ENCODE measurements around the gene SHROOM1.

The SHROOM1 gene

DNA sequence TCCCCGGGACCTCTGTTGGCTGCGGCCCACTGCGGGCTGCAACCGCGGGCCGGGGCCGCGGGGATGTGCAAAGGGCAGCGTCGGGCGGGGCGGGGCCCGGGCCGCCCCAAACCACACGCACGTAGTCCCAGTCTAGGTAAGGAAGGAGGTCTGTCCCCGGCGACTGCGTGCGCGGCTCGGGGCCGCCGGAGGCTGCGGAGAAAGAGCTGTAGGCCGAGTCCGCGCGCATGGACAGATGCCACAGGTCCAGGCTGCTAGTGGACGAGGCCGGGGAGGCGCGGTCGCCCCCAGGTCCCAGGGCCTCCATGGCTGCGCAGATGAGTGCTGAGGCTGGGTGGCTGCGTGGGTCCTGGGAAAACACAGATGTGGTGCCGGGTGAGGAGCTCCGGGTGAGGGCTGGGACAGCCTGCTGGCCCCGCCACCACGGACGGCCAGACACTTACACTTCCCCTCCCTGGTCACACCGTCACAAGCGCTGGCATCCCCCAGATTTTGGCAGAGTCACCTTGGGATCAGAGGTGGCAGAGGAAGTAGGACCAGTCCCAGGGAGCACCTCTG lies 4.5 kb downstream of the SHROOM1 start:
- no peak for DNase-seq (ENCODE audit: low read depth, low spot score)

DNA sequence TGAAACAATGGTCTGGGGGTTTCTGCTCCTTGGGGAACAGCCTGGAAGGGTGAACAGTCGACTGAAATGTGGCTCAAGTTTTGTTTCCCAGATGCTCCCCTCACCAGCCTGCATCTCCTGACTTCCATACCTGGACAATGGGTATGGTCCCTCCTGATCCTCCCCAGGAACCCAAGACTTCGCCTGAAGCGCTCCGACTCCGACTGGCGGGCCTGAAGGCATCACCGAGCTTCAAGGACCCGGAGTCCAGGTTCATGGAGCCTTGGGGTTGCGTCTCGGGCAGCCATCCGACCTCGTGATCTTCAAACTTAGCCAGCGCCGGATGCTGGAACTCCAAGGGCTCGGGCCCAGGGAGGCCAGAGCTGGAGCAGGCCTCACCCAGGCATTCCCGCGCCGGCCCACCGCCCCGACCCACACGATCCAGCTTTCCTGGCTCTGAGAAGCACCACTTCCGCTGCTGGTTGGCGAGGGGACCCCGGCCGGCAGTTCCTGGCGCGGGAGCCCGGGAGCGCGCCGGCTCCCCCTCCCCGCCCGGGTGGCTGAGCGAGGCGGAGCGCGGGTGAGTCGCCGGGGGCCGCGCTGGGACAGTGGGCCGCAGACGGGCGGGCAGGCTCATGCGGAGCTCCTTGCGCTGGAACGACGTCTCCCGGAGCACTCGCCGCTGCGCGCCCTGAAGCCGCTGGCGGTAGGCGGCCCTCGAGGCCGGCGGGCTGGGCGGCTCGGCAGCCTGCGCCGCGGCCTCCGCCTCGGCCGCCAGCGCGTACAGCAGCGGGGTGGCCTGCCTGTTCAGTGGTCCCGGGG lies 5.2 kb downstream of the SHROOM1 start:
- peak; percentile 59 for DNase-seq (ENCODE audit: low read depth, low spot score)

DNA sequence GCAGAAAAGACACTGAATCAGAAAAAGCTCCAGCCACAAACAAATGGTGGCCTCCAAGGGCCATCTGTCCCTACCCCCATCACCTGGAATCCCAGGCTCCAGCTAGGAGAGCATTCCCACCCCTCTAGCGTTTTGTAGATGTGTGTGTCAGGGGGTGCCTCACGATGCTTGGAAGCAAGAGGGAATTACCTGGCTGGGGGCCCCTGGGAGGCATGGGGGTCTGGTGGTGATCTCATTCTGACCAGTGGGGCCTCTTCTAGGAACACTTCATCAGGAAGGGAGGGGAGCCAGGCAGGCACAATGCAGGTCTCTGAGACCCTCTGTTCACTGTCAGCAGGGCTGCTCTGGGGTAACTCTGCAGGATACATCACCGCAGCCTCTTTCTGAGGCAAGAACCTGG lies 6.0 kb downstream of the SHROOM1 start:
- no peak for DNase-seq (ENCODE audit: low read depth, low spot score)

DNA sequence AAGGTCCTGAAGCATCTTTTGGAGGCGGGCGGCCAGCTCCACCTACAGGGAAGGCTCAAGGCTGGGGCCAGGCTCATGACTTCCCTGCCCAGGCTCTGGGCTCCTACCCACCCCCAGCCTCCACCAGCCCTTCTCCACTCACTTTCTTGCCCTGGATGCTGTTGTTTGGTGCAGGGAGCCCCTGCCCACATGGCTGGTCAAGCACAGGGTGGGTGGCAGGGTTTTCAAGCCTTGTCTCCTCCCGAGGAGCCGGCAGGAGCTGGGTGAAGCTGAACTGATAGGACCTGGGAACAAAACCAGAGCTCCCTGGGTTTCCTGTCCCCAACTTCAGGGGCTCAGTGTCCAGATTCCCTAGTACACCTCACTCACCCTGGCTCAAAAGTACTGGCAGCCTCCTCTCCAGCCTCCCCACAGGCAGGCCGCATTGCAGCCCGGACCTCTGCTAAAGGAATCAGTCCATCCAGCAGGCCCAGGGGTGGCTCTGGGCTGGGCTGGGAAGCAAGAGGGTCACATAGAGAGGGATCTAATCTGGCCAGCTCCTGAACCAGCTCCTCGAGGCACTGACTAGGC lies 6.9 kb downstream of the SHROOM1 start:
- no peak for DNase-seq (ENCODE audit: low read depth, low spot score)

DNA sequence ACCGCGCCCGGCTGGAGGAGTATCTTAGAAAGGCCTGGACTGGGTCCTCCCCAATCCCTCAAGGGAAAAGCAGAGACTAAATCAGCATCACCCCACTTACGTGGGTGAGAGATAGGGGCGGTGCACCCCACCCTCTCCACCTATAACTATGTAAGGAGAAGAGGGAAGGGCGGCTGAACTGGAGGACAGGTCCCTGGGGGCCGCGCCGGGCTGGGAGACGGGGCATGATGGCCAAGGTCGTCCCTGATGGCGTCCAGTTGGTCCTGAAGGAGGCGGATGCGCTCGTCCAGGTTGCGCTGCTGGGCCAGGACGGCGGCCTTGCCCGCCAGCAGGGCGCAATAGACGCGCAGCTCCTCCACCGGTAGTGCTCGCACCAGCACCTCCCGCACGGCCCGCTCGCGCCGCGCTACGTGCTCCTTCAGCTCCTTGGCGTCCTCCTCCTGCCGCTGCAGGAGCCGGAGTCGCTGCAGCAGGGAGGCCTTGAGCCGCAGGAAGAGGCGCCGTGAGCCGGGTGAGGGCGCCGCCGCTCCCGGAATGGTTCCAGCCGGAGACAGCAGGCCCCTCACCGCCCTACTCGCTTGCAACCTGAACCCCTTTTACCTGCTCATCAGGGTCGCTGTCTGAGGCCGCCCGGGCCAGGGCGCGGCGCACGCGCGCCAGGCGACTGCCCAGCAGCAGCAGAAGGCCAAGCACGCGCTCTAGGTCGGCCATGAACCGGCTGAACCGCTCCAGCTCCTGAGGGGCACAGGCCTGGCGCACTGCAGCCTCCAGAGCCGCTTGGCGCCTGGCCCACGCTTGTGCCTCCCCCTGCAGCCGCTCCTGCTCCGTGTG lies 7.6 kb downstream of the SHROOM1 start:
- DNase-seq (ENCODE audit: low read depth, low spot score): peak; percentile 62

DNA sequence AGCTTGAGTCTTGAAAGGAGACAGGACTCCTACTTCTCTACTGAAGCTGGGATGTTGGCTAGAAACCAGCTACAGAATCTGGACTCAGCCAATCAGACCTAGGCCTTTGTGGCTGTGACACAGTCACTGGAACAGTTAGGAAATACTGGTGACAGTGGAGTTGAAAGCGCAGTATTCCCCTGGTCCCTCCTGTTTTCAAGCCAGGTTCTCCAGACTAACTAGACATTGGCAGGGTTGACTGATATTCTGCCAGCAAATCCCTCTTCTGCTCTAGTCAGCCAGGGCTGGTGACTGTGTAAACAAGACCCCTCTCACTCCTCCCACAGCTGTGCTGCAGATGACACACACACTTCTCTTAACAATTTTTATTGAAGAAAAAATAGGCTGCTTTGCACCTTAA lies 8.7 kb downstream of the SHROOM1 start:
- DNase-seq (ENCODE audit: low read depth, low spot score): peak; percentile 55

DNA sequence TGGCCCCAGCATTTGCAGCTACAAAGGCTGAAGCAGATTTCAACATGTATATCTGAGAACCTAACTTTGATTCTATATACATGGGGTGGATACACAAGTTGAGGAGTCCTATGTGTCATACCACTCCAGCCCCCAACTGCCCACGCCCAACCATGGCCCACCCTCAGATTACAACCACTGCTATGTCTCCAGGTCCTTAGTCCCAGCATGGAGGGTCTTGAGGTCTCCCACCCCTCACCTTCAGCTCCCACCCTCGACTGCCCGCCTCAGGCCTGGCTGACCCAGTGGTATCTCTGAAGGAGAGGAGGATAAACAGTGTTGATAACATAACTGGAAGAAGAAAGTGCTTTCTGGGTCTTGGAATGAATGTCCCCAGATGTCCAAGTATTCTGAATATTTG lies 9.1 kb downstream of the SHROOM1 start:
- DNase-seq (ENCODE audit: low read depth, low spot score): no peak

DNA sequence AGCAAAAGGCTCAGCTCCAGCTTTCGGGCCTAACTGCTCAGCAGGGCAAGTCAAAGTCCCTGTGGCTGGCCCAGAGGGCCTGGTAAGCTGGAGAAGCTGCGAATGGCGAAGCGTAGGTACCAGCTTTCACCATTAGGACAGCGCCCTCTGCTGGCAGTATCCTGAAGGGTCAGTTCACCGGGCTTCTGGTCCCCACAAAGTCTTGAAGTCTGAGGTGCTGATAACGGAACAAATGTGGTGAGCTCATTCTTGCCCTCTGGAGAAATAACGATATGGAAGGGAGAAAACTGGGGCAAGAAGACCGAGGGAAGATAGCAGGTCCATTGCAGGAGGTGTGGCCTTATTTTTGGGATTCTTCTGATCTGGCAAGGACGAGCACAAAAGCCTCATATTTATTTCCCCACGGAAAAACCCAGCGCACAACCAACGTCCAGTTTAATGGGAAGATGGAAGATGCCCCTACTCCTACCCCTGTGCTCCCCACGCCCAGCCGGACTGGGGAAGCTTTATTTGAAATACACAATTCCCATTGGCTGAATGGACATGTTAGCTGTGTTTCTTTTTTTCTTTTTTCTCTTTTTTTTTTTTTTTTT lies 10.2 kb downstream of the SHROOM1 start:
- peak; percentile 96 for DNase-seq (ENCODE audit: low read depth, low spot score)

DNA sequence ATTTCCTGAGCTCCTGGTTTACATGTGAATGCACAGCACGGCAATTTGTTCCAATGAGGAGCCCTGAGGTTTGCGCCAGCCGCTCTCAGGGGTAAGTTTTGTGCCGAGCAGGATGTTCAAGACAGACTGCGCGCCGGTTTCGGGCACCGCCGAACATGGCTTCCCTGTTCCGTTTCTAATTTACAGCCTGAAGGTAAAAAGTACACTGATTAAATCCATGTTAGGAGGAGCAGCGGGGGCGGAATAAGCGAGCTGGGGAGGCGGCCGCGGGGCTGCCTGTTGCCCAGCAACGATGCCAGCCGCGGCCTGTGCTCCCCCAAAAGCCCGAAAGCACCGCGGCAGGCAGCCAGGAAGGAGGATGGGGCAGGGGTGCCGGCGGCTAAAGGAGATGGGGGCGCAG lies 11.0 kb downstream of the SHROOM1 start:
- DNase-seq (ENCODE audit: low read depth, low spot score): no peak

DNA sequence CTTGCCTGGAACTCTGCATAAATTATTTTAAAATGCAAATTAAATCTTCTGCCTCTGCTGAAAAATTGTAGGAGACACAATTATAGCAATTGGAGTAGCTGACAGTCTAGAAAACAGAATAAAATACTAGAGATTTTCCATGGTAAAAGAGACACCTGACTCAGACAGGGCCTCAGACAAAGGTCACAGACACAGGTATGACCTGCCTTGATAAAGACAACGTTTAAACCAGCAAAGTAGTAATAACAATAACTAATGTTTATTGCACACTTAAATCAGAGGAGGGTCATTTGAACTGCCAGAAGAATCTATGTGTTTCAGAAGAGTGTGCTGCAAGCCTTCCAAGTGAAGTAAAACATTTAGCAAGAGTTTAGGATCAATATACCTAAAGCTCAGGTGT lies 13.4 kb downstream of the SHROOM1 start:
- no peak for DNase-seq (ENCODE audit: low read depth, low spot score)

DNA sequence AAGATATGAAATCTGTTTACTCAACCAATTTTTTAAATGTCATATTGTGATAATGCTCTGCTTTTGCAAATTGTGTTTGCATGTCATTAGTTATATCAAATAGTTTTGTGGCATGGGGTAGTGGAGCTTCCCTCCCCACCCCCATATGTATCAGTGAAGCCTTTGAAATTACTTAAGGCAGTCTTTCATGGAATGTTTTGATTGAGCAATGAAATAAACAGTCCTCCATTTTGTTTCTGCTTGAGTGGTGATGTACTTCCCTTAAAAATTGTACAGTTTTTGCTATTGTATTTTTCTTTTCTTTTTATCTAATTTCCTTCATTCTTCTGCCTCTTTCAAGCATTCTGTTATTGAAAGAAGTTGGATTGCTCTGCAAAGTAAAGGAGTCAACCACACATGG lies 13.9 kb downstream of the SHROOM1 start:
- DNase-seq (ENCODE audit: low read depth, low spot score): no peak

DNA sequence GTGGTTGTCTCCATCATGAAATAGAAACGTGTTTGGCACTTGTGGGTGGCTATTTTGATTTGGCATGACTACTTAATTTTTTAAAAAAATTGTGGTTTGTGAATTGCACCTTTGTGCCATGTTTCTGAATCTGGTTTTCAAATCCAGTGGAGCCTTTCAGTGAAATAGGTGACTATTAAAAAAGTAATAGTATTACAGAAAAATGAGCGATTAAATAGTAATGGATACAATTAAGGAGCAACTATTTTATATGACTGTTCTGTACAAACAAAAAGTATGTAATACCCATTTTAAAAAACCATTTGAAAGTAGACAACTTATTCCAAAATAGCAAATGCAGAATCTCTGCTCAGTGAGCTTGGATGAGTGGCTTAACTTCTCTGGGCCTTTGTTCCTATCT lies 14.4 kb downstream of the SHROOM1 start:
- DNase-seq (ENCODE audit: low read depth, low spot score): no peak

DNA sequence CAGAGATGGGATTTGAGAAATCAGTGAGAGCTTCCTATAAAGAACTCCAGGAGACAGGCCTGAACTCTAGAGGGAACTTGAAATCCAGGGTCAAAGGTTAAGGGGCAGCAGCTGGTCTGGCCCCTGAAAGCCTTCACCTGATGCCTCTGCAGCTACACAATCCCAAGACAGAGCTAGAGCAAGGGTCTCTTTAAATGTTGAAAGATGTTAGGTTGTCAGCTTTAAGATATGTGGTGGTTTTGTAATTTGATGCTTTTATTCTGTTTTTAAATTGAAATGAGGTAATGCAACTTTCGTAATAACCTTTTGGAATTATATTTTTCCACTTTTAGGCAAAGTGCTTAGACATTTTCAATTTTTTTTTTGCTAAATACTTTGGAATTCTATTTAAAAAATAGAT lies 15.0 kb downstream of the SHROOM1 start:
- no peak for DNase-seq (ENCODE audit: low read depth, low spot score)

DNA sequence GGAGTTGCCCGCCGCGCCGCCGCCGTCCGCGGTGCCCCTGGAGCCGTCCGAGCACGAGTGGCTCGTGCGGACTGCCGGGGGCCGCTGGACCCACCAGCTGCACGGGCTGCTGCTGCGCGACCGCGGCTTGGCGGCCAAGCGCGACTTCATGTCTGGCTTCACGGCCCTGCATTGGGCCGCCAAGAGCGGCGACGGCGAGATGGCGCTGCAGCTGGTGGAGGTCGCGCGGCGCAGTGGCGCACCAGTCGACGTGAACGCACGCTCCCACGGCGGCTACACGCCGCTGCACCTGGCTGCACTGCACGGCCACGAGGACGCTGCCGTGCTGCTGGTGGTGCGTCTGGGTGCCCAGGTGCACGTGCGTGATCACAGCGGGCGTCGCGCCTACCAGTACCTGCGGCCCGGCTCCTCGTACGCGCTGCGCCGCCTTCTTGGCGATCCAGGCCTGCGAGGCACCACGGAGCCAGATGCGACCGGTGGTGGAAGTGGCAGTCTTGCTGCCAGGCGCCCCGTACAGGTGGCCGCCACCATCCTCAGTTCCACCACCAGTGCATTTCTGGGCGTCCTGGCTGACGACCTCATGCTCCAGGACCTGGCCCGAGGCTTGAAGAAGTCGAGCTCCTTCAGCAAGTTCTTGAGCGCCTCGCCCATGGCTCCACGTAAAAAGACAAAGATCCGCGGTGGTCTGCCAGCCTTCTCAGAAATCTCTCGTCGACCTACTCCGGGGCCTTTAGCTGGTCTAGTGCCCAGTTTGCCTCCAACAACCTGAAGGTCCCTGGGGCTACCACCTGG lies 15.7 kb downstream of the SHROOM1 start:
- DNase-seq (ENCODE audit: low read depth, low spot score): no peak

DNA sequence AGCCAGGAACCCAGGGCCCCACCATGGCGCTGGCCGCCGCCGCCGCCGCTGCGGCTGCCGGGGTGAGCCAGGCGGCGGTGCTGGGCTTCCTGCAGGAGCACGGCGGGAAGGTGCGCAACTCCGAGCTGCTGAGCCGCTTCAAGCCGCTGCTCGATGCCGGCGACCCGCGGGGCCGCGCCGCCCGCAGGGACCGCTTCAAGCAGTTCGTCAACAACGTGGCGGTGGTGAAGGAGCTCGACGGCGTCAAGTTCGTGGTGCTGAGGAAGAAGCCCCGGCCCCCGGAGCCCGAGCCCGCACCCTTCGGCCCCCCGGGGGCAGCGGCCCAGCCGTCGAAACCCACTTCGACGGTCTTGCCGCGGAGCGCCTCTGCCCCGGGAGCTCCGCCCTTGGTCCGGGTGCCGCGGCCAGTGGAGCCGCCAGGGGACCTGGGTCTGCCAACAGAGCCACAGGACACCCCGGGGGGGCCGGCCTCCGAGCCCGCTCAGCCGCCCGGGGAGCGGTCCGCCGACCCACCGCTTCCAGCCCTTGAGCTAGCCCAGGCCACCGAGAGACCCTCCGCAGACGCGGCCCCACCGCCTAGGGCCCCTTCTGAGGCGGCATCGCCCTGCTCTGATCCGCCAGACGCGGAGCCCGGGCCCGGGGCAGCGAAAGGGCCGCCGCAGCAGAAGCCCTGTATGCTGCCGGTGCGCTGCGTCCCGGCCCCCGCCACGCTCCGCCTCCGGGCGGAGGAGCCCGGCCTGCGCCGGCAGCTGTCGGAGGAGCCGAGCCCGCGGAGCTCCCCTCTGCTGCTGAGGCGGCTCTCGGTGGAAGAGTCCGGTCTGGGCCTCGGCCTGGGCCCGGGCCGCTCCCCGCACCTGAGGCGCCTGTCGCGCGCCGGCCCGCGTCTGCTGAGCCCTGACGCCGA lies 16.6 kb downstream of the SHROOM1 start:
- peak; percentile 61 for DNase-seq (ENCODE audit: low read depth, low spot score)

DNA sequence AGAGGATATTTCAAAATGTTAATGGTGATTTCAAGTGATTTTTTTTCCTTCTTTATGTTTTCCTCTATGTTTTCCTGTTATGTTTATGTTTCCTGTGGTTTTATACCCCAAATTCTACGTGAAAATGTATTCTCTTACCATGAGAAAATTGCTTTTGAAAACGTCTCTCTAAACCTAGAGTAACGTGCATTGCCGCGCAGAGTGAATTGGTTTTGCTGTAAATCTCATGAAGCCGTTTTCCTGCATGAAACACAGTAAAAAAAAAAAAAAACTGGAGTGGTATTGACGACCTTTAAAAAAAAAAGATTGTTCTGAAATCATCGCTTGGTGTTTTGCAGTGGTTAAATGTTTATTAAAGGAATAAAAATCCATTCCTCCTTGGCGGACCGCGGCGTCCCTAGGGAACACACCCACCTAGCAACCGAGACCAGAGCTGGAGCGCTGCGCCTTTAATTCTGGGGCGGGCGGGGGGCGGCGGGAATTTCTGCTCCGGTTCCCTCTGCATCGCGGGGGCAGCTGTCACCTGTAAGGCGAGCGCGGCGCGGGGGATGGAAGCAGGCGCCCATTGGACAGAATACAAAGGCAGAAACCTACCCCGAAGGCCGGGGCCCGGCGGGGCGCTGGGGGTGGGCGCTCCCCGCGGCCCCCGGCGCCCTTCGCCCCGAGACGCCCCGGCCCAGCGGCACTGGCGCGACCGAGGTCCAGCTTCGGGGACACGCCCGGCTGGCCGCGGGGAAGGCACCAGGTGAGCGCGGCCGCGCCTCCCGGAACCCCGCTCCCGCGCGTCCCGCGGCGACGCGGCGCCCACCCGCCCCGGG lies 17.5 kb downstream of the SHROOM1 start, which contains the start of gene SOWAHA:
SOWAHA (plus strand) TSS at position 522 of the 818 bp plus-strand sequence. CDS start 320 bp downstream, outside the sequence.
- DNase-seq (ENCODE audit: low read depth, low spot score): no peak

DNA sequence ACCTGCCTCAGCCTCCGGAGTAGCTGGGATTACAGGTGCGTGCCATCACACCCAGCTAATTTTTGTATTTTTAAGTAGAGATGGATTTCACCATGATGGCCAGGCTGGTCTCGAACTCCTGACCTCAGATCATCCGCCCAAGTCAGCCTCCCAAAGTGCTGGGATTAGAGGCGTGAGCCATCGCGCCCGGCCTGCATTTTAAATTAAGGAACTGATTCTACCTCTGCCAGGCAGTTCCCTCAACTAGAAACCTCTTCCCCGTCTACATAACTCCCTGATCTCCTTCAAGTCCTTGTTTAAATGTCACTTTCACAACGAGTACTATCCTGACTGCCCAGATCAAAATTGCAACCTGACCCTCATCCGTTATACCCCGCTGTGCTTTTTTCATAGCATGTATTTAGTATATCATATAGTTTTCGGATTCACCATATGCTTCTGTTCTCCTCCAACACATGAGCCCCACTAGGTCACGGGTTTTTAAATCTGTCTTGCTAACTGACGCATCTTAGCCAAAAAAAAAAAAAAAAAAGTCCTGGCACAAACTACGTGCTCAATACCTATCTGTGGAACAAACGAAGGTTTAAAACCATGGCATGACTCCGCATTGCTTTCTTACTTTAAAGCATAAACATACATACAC lies 18.2 kb downstream of the SHROOM1 start:
- no peak for DNase-seq (ENCODE audit: low read depth, low spot score)

DNA sequence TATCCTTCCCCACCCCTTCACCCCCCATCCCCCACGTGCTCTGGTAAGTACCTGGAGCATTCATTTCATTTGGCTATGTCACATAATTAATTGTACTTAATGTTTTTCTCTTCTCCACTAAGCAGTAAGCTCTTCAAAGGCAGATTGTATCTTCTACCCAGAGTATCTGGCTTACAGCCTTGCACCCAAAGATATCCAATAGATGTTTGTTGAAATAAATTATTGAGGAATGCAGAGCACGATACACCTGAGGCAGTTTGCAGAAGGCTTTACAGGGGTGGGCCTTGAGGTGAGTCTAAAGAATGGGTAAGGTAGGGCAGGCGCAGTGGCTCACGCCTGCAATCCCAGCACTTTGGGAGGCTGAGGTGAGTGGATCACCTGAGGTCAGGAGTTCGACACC lies 19.8 kb downstream of the SHROOM1 start:
- no peak for DNase-seq (ENCODE audit: low read depth, low spot score)

DNA sequence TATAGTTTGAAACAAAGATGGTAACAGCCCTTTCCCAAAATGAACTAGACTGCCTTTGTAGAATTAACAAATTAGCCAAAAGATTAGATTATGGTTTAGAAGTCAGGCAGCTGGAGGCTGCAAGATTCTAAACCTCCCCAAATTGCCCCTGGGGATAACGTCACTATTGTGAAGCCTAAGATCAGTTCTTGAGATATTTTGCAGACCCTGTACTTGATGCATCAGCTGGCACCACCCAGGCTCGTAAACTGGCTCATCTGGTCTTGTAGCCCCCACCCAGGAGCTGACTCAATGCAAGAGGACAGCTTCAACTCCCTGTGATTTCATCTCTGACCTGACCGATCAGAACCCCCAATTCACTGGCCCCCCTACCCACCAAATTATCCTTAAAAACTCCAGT lies 21.6 kb downstream of the SHROOM1 start:
- DNase-seq (ENCODE audit: low read depth, low spot score): no peak
